GM23338 (cell line): Measurements from ENCODE around the gene SOX9. TPM values are rescaled to one million over a fixed set of nuclear protein-coding genes. Genes with fewer than 3 reads are reported as not detected.

ENCODE experiments used
- ATAC-seq: fragments of 200-7000 bp; cut with Tn5 transposase; 3 replicates; pipeline ENCODE4 v1.9.1; 2020
- DNase-seq: peaks from one replicate; pipeline ENCODE4 v3.0.0-alpha.2; 2015; ENCODE audit warnings: low spot score
- H2AFZ ChIP-seq: fragments of 200-600 bp; sonication (generic); 2 replicates; pipeline ENCODE4 v1.8.0; 2016; ENCODE audit warnings: antibody characterized with exemption, mild to moderate bottlenecking, moderate library complexity
- H3F3A ChIP-seq: fragments of 200-600 bp; sonication (generic); replicated peaks from 2 replicates; pipeline ENCODE4 v1.8.0; 2017; ENCODE audit warnings: antibody characterized with exemption, mixed run types, low read depth
- H3K27ac ChIP-seq: fragments of 200-600 bp; sonication (generic); 2 replicates; pipeline ENCODE4 v1.6.1; 2016; ENCODE audit warnings: low read depth
- H3K27me3 ChIP-seq: fragments of 200-600 bp; sonication (generic); 2 replicates; pipeline ENCODE4 v1.8.0; 2016; ENCODE audit warnings: mild to moderate bottlenecking, mixed run types, moderate library complexity; ENCODE audit not compliant: insufficient read depth
- H3K36me3 ChIP-seq: fragments of 200-600 bp; sonication (generic); 2 replicates; pipeline ENCODE4 v1.8.0; 2016; ENCODE audit warnings: mild to moderate bottlenecking; ENCODE audit not compliant: insufficient read depth
- H3K4me1 ChIP-seq: fragments of 200-600 bp; sonication (generic); 2 replicates; pipeline ENCODE4 v1.8.0; 2016; ENCODE audit warnings: mild to moderate bottlenecking, moderate library complexity; ENCODE audit not compliant: insufficient read depth
- H3K4me2 ChIP-seq: fragments of 200-600 bp; sonication (generic); 2 replicates; pipeline ENCODE4 v1.7.1; 2017; ENCODE audit warnings: mixed run types
- H3K4me3 ChIP-seq: fragments of 200-600 bp; sonication (generic); 2 replicates; pipeline ENCODE4 v1.6.1; 2016; ENCODE audit warnings: mixed run types
- H3K79me2 ChIP-seq: fragments of 200-600 bp; sonication (generic); replicated peaks from 2 replicates; pipeline ENCODE4 v1.8.0; 2017; ENCODE audit warnings: mild to moderate bottlenecking; ENCODE audit not compliant: insufficient read depth
- H3K9me2 ChIP-seq: fragments of 200-600 bp; sonication (generic); 2 replicates; pipeline ENCODE4 v1.8.0; 2017; ENCODE audit not compliant: insufficient read depth
- H4K20me1 ChIP-seq: fragments of 200-600 bp; sonication (generic); replicated peaks from 2 replicates; pipeline ENCODE4 v1.8.0; 2017; ENCODE audit warnings: mild to moderate bottlenecking; ENCODE audit not compliant: insufficient read depth
- H3K27ac Mint-ChIP-seq: 2 replicates; pipeline ENCODE4 v1.8.0; 2020; ENCODE audit warnings: inconsistent platforms, mild to moderate bottlenecking, moderate library complexity, mixed read lengths
- H3K27me3 Mint-ChIP-seq: 3 replicates; pipeline ENCODE4 v1.8.0; 2022; ENCODE audit warnings: low read depth, mild to moderate bottlenecking, moderate library complexity, mixed read lengths, inconsistent platforms; ENCODE audit not compliant: insufficient read depth, poor library complexity
- H3K36me3 Mint-ChIP-seq: 3 replicates; pipeline ENCODE4 v1.8.0; 2021; ENCODE audit warnings: low read depth, mild to moderate bottlenecking, inconsistent platforms, moderate library complexity, mixed read lengths
- H3K4me1 Mint-ChIP-seq: 3 replicates; pipeline ENCODE4 v1.8.0; 2020; ENCODE audit warnings: mild to moderate bottlenecking, inconsistent platforms, mixed read lengths
- H3K4me3 Mint-ChIP-seq: 3 replicates; pipeline ENCODE4 v1.8.0; 2021; ENCODE audit warnings: moderate library complexity, mild to moderate bottlenecking, inconsistent platforms, mixed read lengths
- H3K9me3 Mint-ChIP-seq: 3 replicates; pipeline ENCODE4 v1.8.0; 2020; ENCODE audit warnings: moderate library complexity, mild to moderate bottlenecking, inconsistent platforms, mixed read lengths
- CREB1 ChIP-seq: fragments of 250-450 bp; sonication (Bioruptor Pico); IDR thresholded peaks from 2 replicates; pipeline ENCODE4 v1.5.0; 2020; ENCODE audit warnings: low read depth, mild to moderate bottlenecking, moderate library complexity
- EZH2phosphoT487 ChIP-seq: fragments of 200-600 bp; sonication (generic); IDR thresholded peaks from one replicate; pipeline ENCODE4 v1.8.1; 2018; ENCODE audit warnings: antibody characterized with exemption; ENCODE audit not compliant: unreplicated experiment
- JUNB ChIP-seq: IDR thresholded peaks from one replicate; pipeline ENCODE4 v1.6.1; 2016; ENCODE audit warnings: antibody characterized with exemption; ENCODE audit not compliant: unreplicated experiment
- NANOG ChIP-seq: IDR thresholded peaks from 2 replicates; pipeline ENCODE4 v1.6.1; 2016; ENCODE audit warnings: antibody characterized with exemption, borderline replicate concordance
- POLR2AphosphoS5 ChIP-seq: IDR thresholded peaks from 2 replicates; pipeline ENCODE4 v1.6.1; 2016; ENCODE audit warnings: antibody characterized with exemption, low read depth
- STAT1 ChIP-seq: IDR thresholded peaks from one replicate; pipeline ENCODE4 v1.6.1; 2016; ENCODE audit warnings: antibody characterized with exemption; ENCODE audit not compliant: unreplicated experiment
- ZNF114 ChIP-seq: fragments of 250-450 bp; sonication (Bioruptor Pico); IDR thresholded peaks from 2 replicates; pipeline ENCODE4 v1.5.0; 2020; ENCODE audit warnings: mild to moderate bottlenecking, moderate library complexity
- ZNF331 ChIP-seq: fragments of 250-450 bp; sonication (Bioruptor Pico); IDR thresholded peaks from 2 replicates; pipeline ENCODE4 v1.5.0; 2020; ENCODE audit warnings: low read depth, mild to moderate bottlenecking, moderate library complexity
- polyA plus RNA-seq: library from polyadenylated mRNA; unstranded; fragments of >200 nt; fragmentation: Nextera tagmentation; extraction: Ambion mirVana; gene quantifications from 2 replicates; pipeline ENCODE4 v1.2.1, GENCODE V29; 2016
- total RNA-seq: library from RNA; depleted of rRNA; stranded (reverse); fragments of >200 nt; shearing (Covaris generic); gene quantifications from 2 replicates; pipeline ENCODE4 v1.2.3, GENCODE V29; 2014
- TF ChIP-seq, protein P1 (sequence below): IDR thresholded peaks from one replicate; pipeline ENCODE4 v1.6.1; 2018; ENCODE audit warnings: antibody characterized with exemption; ENCODE audit not compliant: unreplicated experiment
- TF ChIP-seq, protein P2 (sequence below): fragments of 250-450 bp; sonication (Bioruptor Pico); IDR thresholded peaks from 2 replicates; pipeline ENCODE4 v1.5.0; 2020; ENCODE audit warnings: mild to moderate bottlenecking, moderate library complexity
- TF ChIP-seq, protein P3 (sequence below): IDR thresholded peaks from 2 replicates; pipeline ENCODE4 v1.6.1; 2016; ENCODE audit warnings: antibody characterized with exemption

The SOX9 gene
- total and polyA plus RNA-seq, 2 experiments from 2014 or later, result 4.4 TPM

DNA sequence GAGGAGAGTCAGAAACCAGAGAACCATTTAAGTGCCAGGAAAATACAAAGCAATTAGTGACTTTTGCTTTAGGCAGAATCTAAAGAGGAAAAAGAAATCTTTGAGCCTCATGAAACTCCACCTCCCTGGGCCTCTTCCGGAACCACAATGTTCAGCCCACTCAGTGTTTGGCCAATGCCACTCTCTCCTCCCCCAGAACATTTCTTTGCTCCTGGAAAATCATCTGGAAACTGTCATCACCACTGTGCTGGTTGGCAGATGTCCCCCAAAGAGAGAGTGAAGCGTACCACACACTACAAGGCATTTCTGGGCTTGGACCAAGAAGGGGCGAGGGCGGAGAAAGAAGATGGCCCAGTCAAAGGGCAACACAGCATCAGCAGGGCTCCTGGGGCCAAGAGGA, 7.1 kb upstream of the SOX9 start:
- no peak for DNase-seq
- Histone ChIP-seq H3K4me3 (no peak overlapping the region), H4K20me1 (no peaks in the 10 kb centered on the region), H3K36me3 (no peaks in the 10 kb centered on the region), H3F3A (no peaks in the 10 kb centered on the region), H2AFZ (no peak overlapping the region), H3K4me1 (peaks cover 41% of the 10 kb centered on the region), H3K79me2 (no peaks in the 10 kb centered on the region), H3K27ac (no peak overlapping the region), H3K9me2 (no peaks in the 10 kb centered on the region), H3K27me3 (peaks cover 57% of the 10 kb centered on the region), H3K4me2 (no peak overlapping the region)
- Mint-ChIP-seq H3K36me3 (no peaks in the 10 kb centered on the region), H3K4me1 (peaks cover 42% of the 10 kb centered on the region), H3K27me3 (peaks cover 54% of the 10 kb centered on the region), H3K4me3 (no peak overlapping the region), H3K9me3 (no peaks in the 10 kb centered on the region; the same call in 2 of the 3 replicates), H3K27ac (no peak overlapping the region)
- TF ChIP-seq ZNF114 (CRISPR knock-in tag) (no peak), POLR2AphosphoS5 (no peak), CREB1 (CRISPR knock-in tag) (no peak), NANOG (no peak), ZNF331 (CRISPR knock-in tag) (no peak), STAT1 (no peak), JUNB (no peak), EZH2phosphoT487 (no peak)
- TF ChIP-seq, protein P1, sequence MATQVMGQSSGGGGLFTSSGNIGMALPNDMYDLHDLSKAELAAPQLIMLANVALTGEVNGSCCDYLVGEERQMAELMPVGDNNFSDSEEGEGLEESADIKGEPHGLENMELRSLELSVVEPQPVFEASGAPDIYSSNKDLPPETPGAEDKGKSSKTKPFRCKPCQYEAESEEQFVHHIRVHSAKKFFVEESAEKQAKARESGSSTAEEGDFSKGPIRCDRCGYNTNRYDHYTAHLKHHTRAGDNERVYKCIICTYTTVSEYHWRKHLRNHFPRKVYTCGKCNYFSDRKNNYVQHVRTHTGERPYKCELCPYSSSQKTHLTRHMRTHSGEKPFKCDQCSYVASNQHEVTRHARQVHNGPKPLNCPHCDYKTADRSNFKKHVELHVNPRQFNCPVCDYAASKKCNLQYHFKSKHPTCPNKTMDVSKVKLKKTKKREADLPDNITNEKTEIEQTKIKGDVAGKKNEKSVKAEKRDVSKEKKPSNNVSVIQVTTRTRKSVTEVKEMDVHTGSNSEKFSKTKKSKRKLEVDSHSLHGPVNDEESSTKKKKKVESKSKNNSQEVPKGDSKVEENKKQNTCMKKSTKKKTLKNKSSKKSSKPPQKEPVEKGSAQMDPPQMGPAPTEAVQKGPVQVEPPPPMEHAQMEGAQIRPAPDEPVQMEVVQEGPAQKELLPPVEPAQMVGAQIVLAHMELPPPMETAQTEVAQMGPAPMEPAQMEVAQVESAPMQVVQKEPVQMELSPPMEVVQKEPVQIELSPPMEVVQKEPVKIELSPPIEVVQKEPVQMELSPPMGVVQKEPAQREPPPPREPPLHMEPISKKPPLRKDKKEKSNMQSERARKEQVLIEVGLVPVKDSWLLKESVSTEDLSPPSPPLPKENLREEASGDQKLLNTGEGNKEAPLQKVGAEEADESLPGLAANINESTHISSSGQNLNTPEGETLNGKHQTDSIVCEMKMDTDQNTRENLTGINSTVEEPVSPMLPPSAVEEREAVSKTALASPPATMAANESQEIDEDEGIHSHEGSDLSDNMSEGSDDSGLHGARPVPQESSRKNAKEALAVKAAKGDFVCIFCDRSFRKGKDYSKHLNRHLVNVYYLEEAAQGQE, result no peak
- TF ChIP-seq, protein P2, sequence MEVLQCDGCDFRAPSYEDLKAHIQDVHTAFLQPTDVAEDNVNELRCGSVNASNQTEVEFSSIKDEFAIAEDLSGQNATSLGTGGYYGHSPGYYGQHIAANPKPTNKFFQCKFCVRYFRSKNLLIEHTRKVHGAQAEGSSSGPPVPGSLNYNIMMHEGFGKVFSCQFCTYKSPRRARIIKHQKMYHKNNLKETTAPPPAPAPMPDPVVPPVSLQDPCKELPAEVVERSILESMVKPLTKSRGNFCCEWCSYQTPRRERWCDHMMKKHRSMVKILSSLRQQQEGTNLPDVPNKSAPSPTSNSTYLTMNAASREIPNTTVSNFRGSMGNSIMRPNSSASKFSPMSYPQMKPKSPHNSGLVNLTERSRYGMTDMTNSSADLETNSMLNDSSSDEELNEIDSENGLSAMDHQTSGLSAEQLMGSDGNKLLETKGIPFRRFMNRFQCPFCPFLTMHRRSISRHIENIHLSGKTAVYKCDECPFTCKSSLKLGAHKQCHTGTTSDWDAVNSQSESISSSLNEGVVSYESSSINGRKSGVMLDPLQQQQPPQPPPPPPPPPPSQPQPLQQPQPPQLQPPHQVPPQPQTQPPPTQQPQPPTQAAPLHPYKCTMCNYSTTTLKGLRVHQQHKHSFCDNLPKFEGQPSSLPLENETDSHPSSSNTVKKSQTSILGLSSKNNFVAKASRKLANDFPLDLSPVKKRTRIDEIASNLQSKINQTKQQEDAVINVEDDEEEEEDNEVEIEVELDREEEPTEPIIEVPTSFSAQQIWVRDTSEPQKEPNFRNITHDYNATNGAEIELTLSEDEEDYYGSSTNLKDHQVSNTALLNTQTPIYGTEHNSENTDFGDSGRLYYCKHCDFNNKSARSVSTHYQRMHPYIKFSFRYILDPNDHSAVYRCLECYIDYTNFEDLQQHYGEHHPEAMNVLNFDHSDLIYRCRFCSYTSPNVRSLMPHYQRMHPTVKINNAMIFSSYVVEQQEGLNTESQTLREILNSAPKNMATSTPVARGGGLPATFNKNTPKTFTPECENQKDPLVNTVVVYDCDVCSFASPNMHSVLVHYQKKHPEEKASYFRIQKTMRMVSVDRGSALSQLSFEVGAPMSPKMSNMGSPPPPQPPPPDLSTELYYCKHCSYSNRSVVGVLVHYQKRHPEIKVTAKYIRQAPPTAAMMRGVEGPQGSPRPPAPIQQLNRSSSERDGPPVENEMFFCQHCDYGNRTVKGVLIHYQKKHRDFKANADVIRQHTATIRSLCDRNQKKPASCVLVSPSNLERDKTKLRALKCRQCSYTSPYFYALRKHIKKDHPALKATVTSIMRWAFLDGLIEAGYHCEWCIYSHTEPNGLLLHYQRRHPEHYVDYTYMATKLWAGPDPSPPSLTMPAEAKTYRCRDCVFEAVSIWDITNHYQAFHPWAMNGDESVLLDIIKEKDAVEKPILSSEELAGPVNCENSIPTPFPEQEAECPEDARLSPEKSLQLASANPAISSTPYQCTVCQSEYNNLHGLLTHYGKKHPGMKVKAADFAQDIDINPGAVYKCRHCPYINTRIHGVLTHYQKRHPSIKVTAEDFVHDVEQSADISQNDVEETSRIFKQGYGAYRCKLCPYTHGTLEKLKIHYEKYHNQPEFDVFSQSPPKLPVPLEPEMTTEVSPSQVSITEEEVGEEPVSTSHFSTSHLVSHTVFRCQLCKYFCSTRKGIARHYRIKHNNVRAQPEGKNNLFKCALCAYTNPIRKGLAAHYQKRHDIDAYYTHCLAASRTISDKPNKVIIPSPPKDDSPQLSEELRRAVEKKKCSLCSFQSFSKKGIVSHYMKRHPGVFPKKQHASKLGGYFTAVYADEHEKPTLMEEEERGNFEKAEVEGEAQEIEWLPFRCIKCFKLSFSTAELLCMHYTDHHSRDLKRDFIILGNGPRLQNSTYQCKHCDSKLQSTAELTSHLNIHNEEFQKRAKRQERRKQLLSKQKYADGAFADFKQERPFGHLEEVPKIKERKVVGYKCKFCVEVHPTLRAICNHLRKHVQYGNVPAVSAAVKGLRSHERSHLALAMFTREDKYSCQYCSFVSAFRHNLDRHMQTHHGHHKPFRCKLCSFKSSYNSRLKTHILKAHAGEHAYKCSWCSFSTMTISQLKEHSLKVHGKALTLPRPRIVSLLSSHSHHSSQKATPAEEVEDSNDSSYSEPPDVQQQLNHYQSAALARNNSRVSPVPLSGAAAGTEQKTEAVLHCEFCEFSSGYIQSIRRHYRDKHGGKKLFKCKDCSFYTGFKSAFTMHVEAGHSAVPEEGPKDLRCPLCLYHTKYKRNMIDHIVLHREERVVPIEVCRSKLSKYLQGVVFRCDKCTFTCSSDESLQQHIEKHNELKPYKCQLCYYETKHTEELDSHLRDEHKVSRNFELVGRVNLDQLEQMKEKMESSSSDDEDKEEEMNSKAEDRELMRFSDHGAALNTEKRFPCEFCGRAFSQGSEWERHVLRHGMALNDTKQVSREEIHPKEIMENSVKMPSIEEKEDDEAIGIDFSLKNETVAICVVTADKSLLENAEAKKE (CRISPR knock-in tag), result no peak
- TF ChIP-seq, protein P3, sequence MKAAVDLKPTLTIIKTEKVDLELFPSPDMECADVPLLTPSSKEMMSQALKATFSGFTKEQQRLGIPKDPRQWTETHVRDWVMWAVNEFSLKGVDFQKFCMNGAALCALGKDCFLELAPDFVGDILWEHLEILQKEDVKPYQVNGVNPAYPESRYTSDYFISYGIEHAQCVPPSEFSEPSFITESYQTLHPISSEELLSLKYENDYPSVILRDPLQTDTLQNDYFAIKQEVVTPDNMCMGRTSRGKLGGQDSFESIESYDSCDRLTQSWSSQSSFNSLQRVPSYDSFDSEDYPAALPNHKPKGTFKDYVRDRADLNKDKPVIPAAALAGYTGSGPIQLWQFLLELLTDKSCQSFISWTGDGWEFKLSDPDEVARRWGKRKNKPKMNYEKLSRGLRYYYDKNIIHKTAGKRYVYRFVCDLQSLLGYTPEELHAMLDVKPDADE, result no peak
- ATAC-seq, result no peak
